Measurements from ENCODE around the gene NUBPL. TPM values are rescaled to one million over a fixed set of nuclear protein-coding genes. Genes with fewer than 3 reads are reported as not detected.
A peak's percentile ranks its signal among the peaks of the same experiment; 100 is the strongest.

The NUBPL gene, protein sequence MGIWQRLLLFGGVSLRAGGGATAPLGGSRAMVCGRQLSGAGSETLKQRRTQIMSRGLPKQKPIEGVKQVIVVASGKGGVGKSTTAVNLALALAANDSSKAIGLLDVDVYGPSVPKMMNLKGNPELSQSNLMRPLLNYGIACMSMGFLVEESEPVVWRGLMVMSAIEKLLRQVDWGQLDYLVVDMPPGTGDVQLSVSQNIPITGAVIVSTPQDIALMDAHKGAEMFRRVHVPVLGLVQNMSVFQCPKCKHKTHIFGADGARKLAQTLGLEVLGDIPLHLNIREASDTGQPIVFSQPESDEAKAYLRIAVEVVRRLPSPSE
- total RNA-seq, result 32.3 TPM

DNA sequence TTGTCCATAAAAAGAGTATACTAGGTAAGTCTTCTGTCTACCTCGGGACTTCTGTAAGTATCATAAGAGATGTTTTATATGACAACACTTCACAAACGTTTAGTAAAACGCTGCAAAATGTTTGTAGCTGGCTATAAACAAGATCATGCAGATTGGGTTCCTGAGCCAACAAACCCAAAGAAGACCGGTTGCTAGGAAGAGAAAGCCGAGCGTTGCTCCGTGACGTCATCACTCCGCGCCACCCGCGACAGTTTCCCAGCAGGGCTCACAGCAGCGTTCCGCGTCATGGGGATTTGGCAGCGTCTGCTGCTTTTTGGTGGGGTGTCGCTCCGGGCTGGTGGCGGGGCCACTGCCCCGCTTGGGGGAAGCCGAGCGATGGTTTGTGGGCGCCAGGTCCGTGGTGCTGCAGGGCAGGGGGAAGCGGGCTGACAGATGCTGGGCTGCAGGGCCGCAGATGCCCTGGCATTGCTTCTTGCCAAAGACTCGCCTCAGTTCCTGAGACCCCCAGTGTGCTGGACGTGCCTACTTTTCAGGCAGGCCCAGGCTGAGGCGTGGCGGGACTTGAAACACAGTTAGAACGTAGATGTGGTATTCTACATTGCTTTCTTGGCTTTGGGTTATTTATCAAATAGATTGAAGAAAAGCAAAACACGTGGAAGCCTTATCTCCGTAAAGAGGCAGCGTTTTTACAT, at the start of gene NUBPL:
TSS of gene NUBPL (plus strand) at position 250 of the 692 bp plus-strand sequence. CDS start at position 286, 36 bp downstream.
- peak; percentile 99 for DNase-seq

DNA sequence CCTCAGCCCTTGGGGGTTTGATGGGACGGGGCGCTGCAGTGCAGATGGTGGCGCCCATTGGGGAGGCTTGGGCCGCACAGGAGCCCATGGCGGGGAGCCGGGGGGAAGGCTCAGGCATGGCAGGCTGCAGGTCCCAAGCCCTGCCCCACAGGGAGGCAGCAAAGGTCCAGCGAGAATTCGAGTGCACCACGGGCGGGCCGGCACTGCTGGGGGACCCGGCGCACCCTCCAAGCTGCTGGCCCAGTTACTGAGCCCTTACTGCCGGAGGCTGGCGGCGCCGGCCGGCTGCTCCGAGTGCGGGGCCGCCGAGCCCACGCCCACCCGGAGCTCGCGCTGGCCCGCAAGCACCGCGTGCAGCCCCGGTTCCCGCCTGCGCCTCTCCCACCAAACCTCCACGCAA, 34.1 kb upstream of the NUBPL start:
- no peak for DNase-seq

DNA sequence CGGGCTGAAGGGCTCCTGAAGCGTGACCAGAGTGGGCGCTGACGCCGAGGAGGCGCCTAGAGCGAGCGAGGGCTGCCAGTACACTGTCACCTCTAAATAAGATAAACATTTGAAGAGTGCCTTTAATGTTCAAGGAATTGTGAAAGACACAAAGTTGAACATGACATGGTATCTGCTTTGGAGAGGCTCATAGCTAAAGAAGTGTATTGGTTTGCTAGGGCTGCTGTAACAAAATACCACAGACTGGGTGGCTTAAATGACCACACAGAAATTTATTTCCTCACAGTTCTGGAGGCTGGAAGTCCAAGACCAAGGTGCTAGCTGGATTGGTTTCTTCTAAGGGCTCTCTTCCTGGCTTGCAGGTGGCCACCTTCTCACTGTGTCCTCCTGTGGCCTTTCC, 33.7 kb upstream of the NUBPL start:
- no peak for DNase-seq

DNA sequence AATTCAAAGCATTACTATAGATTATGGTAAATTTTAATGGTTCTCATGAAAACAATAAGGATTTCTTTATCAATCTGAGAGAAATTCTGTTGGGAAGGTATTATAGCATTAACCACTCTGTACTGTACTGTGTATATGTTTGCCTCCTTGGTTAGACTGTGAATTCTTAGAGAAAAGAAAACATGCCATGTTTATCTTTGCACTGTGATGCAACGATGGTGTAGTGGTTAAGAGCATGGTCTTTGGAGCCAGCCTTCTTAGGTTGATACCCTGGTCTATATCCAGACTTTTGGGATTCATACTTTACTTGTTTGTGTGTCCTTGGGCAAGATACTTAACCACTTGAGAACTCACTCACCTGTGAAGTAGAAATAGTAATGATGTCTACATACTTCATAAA, 32.2 kb upstream of the NUBPL start:
- DNase-seq, result no peak

DNA sequence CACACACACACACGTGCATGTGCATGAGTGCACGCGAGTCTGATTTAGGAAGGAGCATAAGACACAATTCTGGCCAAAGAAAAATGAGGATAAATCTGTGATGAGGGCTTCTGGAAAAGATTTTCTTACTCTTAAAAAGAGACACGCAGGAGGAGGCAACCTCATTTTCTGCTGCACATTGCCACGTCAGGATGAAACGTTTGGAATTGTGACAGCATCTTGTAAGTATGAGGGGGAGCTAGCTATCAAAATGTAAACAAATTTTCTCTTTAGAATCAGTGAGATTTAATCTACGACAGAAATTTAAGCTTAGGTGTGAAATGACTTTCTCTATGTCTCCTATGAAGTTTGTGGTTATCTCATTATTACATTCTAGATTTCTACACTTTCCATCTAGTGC, 31.1 kb upstream of the NUBPL start:
- DNase-seq, result no peak

DNA sequence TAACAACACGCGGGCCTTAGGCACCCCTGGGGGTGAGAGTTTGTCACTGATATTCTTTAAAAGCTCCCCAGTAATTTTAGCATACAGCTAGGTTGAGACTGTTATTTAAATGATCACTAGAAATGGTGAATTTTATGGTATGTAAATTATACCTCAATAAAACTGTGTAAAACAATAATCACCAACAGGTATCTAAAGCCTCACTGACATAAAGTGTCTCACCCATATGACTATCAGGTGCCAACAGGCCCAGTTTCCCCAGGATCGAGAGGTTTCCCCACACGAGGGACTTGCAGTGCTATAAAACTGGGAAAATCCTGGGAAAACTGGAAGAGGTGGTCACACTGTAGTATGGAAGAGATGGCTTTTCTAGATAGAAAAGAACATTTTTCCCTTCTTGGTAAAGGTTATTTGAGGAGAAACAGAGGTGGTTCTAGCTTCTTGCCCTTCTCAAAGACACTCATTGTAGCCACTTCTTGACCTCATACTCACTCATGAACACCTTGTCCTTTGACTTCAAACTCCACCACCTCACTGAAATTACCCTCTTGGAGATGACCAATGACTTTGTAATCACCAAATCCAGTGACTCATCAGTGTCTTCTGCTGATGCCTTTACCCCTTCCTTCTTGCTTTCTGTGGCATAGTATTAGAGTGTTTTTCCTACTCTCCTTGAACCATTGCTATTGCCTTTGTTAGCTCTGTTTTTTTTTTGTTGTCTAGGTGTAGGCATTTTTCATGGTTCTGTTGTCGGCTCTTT, 24.8 kb upstream of the NUBPL start:
- DNase-seq, result no peak

DNA sequence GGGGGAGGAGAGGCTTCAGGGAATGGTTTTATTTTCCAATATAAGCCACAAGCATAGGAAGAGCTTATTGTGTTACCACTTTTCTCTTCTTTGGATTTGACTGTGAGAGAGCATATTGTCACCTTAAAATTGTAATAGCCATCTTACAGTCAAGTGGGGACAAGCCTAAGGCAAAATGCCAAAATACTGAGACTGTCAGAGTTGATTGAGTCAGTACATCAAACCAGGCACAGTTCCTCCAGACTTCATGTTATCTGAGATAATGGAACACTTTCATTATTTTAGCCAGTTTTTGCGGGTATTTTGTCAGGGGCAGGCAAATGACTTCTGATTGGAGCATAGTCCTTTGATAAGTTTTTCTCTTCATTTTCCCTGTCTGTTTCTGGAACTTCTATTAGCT, 19.5 kb upstream of the NUBPL start:
- DNase-seq, result no peak

DNA sequence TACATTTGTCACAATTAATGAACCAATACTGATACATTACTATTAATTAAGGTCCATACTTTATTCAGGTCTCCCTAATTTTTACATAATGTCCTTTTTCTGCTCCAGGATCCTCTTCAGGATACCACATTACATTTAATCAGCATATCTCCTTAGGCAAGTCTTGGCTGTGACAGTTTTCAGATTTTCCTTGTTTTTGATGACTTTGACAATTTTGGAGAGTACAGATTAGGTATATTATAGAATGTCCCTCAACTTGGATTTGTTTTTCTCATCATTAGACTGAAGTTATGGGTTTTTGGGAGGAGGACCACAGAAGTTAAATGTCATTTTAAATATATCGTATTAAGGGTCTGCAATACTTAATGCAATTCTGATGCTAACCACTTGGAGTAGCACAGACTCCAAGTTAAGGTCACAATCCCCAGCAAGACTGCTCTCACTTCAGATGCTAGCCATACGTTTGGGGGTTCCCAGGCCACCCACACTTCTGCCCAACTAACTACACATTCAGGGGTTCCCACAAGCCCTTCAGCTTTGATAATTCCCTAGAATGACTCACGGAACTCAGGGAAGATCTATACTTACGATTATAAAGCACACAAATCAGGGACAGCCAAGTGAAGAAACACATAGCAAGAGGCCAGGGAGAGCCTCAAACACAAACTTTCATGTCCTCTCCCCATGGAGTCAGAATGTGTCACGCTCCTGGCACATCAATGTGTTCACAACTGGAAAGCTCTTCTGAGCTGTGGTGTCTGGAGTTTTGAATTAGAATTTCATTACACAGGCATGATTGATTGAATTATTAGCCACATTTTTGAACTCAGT, 17.0 kb upstream of the NUBPL start:
- DNase-seq, result peak; percentile 14

DNA sequence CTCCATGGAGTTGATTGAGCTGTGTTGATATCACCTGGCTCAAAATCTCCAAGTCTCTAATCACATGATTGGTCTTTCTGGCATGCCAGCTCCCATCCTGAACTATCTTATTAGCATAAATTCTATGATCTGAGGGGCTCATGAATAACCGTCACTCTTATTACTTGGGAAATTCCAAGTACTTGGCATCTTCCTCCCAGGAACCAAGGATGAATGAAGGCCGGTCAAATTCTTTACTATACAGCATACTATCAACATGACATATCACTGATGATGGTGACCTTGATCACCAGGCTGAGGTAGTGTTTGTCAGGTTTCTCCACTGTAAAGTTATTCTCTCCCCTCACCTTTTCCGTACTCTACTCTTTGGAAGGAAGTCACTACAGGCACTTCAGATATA, 16.4 kb upstream of the NUBPL start:
- no peak for DNase-seq

DNA sequence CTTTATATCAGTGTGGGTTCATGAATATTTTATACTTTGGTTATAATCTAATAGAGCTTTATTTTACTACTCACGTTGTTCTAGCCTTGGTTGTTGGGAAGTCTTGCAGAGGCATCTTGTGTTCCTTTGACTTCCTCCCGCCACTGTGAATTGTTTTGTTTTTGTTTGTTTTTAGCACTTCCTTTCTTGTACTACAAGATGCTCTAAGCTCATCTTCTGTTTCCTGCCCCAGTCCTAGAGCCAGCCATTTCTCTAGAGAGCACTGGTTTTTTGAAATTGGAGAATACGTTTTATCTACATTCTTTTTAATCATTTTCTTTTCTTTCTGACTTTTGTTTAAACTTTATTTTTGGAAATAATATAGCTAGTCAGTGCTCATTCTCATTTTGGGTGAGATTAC, 15.9 kb upstream of the NUBPL start:
- no peak for DNase-seq

DNA sequence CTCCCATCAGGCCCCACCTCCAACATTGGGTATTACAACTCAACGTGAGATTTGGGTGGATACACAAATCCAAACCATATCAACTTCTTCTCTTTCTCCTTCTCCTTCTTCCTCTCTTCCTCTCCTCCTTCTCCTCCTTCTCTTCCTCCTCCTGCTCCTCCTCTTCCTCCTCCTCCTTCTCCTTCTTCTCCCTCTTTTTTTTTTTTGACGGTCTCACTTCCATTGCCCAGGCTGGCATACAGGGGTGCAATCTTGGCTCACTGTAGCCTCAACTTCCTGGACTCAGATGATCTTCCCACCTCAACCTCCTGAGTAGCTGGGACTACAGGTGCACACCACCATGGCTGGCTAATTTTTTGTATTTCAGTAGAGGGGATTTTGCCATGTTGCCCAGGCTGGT, 11.4 kb upstream of the NUBPL start:
- no peak for DNase-seq

DNA sequence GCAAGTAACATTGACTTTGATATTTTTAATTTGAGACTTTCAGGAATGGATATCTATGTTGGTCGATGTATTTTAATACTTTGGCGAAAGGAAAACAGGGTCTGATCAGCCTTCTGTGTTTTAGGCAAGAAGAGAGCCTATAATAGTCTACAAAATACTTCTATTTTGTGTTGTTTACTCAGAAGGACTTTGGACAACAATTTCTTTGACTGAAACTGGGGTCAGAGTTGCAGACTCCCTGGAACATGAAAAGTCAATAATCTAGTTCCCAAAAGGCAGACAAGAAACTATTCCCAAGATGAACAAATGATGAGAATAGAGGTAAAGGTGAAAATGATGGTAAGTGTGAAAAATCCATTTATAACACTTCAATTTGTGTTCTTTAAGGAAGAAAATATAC, 10.6 kb upstream of the NUBPL start:
- no peak for DNase-seq

DNA sequence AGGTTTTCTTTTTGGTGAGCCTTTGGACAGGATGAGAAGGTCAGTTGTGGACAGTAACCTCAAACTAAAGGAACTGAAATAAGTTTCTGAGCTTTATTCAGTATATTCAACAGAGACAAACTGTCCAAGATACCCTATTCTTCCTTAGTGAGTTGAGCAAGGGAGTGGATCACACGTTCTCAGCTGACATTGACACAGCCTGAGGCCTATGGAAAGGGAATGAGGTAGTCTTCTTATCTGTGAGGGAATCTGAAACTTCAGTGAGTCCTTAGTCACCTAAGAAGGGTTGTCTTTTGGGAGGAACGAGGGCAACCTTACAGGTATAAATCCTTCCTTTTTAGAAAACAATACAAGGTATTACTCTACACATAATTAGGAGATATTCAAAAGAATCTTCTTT, 5.0 kb upstream of the NUBPL start:
- DNase-seq, result no peak

DNA sequence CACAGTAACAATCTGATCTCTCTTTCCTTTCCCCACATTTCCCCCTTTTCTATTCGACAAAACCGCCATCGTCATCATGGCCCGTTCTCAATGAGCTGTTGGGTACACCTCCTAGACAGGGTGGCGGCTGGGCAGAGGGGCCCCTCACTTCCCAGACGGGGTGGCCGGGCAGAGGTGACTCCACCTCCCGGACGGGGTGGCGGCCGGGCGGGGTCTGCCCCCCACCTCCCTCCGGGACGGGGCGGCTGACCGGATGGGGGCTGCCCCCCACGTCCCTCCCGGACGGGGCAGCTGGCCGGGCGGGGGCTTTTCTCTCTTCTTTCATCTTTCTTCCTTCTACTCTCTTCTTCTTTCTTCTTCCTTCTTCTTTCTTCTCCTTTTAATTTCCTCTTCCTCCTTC, 1.3 kb upstream of the NUBPL start:
- DNase-seq, result no peak

DNA sequence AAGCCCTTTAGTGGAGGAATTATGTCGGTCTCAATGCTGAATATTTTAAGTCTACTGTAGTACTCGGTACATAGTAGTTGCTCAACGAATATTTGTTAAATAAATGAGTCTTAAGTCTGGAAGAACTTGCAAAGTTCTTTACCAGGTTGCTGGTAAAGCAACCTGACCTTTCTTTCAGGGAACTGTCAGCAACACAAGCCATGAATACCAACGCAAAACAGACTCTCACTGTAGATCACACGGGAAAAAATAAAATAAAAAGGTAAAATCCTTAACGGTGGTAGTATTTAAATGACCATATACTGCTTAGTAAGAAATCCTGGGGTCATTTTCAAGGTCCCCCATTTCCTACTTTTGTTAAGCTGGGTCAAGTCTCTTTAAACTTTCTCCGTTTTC, 447 bp upstream of the NUBPL start:
- DNase-seq, result no peak

DNA sequence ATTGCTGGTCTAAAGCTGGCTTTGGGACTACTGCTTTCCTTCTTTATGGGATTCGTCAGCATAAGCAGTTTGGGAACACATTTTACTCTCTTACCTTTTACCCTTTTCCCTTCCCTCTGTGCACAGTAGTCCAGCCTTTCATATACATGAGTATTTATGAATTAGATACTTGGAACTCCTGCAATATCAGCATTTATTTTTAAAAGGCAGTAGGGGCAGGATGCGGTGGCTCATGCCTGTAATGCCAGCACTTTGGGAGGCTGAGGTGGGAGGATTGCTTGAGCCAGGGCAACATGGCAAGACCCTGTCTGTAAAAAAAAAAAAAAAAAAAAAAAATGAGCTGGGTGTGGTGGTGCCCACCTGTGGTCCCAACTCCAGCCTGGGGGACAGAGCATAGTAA, 3.0 kb downstream of the NUBPL start:
- DNase-seq, result no peak

DNA sequence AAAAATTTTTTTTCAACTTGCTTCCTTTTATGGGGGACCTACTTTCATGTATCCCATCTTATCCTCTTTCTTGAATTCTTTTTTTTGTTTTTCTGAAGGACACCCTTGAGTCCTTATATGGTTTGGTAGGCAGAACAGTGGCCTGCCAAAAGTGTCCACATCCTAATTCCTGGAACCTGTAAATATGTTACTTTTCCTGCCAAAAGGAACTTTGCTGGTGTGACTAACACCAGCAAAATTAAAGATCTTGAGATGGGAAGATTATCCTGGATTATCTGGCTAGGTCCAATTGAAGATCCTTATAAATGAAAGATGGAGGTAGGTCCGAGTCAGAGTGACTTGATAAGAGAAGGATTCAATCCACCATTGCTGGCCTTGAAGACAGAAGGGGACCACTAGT, 5.3 kb downstream of the NUBPL start:
- no peak for DNase-seq

DNA sequence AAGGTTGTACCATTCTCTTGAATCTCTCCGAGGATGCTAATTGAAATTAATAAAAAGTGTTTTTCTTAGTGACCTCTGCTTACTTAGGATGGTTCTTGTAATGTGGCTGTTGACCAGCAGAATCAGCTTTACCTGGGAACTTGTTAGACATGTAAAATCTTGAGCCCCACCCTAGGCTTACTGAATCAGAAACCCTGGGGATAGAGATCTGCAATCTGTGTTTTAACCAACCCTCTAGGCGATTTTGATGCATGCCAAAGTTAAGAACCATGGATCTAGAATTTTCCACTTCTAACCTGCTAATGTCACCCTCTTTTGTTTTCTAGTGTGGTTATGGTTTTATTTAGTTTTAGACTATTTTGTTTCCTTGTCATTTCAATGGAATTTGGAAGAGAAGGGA, 6.5 kb downstream of the NUBPL start:
- DNase-seq, result no peak

DNA sequence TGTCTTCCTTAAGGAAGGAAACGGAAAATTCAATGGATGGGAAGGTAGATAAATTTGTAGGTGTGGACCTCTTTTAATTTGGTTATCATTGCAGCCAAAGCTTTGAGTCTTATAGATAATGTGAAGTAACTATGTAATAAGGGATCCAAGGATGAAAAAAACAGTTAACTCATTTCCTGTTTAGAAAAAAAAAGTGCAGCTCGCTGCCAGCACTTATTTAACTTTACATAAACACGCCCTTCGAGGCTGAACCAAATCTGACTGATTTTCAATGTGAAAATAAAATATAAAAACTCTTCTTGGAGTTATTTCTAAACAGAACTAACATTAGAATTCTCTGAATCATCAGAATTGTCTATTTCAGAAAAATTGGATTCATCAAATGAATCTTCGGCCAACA, 7.0 kb downstream of the NUBPL start:
- DNase-seq, result no peak

DNA sequence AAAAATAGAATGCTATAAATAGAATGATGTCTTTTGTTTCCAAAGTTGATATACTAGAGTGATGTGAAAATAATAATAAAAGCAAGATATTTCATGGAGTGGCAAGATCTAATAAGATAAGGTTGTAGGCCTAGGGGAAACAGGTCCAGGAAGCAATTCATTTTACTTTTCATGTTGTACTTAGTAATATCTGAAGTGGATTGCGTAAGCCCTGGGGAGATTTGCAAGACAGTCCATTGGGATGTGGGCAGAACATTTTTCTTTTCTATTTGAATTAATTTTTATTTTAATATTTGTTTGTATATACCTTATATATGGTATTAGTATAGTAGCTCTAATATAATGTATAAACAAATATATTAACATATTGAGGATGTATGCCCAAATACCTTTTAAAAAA, 7.5 kb downstream of the NUBPL start:
- no peak for DNase-seq

DNA sequence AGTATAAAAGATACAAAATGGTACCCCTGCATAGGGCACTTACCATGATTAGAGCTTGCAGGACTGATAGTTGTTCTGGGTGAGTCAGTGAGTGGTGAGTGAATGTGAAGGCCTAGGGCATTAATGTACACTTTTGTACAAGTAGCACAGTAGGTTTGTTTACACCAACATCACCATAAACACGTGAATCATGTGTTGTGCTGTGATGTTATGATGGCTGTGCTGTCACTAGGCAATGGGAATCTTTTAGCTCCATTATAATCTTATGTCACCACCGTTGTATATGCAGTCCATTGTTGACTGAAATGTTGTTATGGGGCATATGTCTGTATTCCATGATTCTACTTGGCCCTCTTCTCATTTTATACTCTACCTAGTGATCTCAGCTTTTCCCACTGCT, 11.8 kb downstream of the NUBPL start:
- DNase-seq, result no peak

DNA sequence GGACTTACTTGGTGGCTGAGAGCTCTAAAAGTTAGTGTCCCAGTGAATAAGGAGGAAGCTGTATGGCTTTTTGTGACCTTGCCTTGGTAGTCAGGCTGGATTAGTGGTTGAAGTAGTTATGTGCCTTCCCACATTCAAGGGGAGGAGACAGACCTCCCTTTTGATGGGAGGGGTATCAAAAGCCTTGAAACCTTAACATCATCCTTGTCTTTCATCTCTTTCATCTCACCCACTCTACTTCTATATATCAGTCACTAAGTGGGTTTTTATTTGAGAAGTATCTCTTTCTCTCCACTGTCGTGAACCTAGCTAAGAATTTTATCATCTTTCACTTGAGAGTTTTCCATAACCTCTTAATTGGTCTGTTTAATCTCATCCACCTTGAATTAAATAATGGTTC, 15.7 kb downstream of the NUBPL start:
- DNase-seq, result no peak

DNA sequence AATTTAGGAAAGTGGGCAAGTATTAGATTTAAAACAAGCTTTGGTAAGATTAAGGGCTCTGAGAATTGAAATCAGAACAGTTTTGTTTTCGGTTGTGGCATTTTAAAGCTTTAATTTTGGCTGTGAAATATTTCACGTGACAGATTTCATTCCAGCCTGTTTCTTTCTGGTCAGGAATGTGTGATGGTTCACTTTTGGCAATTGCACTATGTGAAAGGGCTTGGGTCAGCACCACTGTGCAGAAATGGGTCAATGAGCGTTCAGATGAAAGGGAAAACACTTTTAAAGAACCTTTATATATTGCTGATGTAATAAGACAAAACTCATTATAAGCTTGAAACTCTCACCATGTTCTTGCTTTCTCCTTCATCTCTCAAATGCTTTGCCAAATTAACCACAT, 17.1 kb downstream of the NUBPL start:
- no peak for DNase-seq
